Measurements from ENCODE around the gene CFAP54. TPM values are rescaled to one million over a fixed set of nuclear protein-coding genes. Genes with fewer than 3 reads are reported as not detected.

CFAP54 gene
- total and polyA plus RNA-seq, 7 donors: 0.03 to 0.14 (median 0.08) TPM; not detected in 3

DNA sequence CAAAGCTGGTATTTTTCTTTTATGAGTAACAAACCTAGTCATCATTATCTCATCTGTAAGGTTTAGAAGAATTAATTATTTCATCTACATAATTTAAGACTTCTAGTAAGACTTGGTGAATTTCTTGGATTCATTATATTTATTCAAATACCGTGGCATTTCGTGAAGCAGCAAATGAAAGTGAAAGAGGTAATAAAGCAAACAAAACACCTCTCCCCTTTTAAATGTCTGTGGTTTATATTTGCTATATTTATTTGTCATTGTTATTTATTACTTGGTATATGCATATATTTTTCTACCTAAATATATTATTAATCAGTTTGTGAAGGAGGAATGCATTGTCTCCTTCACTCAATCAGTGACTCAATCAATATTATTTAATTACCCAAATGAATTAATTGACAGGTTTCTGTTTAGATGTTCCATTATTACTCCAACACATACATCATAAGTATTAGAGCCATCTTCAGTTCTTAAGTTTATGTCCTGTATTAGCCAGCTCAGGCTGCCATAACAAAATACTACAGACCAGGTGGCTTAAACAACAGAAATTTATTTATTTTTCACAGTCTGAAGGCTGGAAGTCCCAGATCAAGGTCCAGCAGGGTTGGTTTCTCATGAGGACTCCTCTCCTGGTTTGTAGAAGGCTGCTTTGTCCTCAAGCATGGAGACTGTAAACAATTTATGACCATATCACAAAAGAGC is 6.6 kb downstream of the CFAP54 start:
- 63 to 79% (median 71%) methylated on average over 2 of the region's 2 CpGs for WGBS, 3 donors
- DNase-seq (no peak), ATAC-seq (no peak)
- Histone ChIP-seq H3K4me3 (no peak overlapping the region), H3K36me3 (ENCODE audit: insufficient read depth in 1 of 2, low read depth in 1 of 2) (no peaks in the 10 kb centered on the region), H3K9me3 (no peaks in the 10 kb centered on the region), H3K27ac (no peak overlapping the region), H3K27me3 (ENCODE audit: insufficient read depth in 3 of 3, low read length in 2 of 3) (no peaks in the 10 kb centered on the region), H3K4me1 (peaks cover 2% of the 10 kb centered on the region)
- intact Hi-C loops (cut with DNase I): no loop called here
- TF ChIP-seq, protein P1, sequence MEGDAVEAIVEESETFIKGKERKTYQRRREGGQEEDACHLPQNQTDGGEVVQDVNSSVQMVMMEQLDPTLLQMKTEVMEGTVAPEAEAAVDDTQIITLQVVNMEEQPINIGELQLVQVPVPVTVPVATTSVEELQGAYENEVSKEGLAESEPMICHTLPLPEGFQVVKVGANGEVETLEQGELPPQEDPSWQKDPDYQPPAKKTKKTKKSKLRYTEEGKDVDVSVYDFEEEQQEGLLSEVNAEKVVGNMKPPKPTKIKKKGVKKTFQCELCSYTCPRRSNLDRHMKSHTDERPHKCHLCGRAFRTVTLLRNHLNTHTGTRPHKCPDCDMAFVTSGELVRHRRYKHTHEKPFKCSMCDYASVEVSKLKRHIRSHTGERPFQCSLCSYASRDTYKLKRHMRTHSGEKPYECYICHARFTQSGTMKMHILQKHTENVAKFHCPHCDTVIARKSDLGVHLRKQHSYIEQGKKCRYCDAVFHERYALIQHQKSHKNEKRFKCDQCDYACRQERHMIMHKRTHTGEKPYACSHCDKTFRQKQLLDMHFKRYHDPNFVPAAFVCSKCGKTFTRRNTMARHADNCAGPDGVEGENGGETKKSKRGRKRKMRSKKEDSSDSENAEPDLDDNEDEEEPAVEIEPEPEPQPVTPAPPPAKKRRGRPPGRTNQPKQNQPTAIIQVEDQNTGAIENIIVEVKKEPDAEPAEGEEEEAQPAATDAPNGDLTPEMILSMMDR (IDR thresholded peaks at IDR 0.05): no peak

DNA sequence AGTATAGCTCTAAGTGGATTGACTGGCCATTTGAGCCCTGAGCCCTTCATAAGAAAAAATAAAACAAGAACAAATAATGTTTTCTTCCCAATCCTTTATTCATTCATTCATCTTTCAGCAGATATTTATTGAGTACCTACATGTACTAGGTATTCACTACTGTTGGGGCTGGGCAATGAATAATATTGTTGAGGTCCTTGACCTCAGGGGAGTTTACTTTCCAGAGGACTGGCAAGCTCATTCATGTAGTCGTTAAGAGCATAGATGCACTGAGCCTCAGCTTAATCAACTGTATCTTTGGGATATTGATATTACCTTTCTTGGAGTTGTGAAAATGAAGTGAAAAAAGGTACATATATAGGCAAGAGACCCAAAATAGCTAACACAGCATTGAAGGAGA is 7.6 kb downstream of the CFAP54 start:
- intact Hi-C loops (cut with DNase I): no loop called here
- H3K4me1 ChIP-seq: peaks cover 5% of the 10 kb centered on the region
- DNase-seq: no peak
- no peaks in the 10 kb centered on the region for H3K36me3 ChIP-seq (ENCODE audit: insufficient read depth in 1 of 2, low read depth in 1 of 2)
- 71 to 78% (median 71%) methylated on average over 1 of the region's 1 CpG for WGBS, 3 donors
- no peak for ATAC-seq
- H3K9me3 ChIP-seq: no peaks in the 10 kb centered on the region
- no peak overlapping the region for H3K4me3 ChIP-seq
- TF ChIP-seq, protein P1 (IDR thresholded peaks at IDR 0.05): no peak
- no peak overlapping the region for H3K27ac ChIP-seq
- H3K27me3 ChIP-seq (ENCODE audit: insufficient read depth in 3 of 3, low read length in 2 of 3): no peaks in the 10 kb centered on the region

DNA sequence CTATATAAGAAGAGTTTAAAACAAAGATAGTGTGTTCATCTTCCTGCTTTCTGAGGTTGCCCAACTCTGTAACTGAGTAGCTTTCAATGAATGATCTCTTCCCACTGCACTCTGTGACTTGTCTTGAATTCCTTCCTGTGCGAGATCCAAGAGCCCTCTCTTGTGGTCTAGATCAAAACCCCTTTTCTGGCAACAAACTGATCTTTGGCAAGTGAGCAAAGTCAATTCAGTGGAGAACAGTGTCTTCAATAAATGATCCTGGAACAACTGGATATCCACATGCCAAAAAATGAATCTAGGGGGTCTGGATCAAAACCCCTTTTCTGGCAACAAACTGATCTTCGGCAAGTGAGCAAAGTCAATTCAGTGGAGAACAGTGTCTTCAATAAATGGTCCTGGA is 8.5 kb downstream of the CFAP54 start:
- H3K36me3 ChIP-seq (ENCODE audit: insufficient read depth in 1 of 2, low read depth in 1 of 2): no peaks in the 10 kb centered on the region
- no peaks in the 10 kb centered on the region for H3K9me3 ChIP-seq
- no peaks in the 10 kb centered on the region for H3K27me3 ChIP-seq (ENCODE audit: insufficient read depth in 3 of 3, low read length in 2 of 3)
- peaks cover 5% of the 10 kb centered on the region for H3K4me1 ChIP-seq
- no peak overlapping the region for H3K27ac ChIP-seq
- 72 to 77% (median 76%) methylated on average over 2 of the region's 2 CpGs for WGBS, 3 donors
- ATAC-seq: no peak
- intact Hi-C loops (cut with DNase I): no loop called here
- TF ChIP-seq, protein P1 (IDR thresholded peaks at IDR 0.05): no peak
- H3K4me3 ChIP-seq: no peak overlapping the region
- DNase-seq: no peak

DNA sequence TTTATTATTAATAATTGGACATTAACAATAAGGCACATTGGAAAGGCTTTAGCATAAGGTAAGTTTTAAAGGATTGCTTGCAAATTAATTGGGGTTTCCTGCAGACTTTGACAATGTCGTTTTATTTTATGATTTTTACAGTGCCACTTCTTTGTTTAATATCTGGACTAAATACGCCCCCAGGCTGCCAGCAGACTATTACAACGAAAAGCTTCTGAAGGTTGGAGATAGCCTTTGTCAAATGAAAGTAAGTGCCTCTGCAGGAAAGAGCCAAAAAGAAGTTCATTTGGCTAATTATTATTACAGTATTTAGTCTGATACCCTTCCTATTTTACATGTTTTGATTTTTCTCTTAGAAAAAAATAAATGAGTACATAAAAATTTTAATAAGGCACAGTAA is 11.3 kb downstream of the CFAP54 start:
- TF ChIP-seq, protein P1 (IDR thresholded peaks at IDR 0.05): peak; percentile 17
- 39 to 48% (median 40%) methylated on average over 3 of the region's 3 CpGs for WGBS, 3 donors

More for the DNA sequence above, 11.3 kb downstream of the CFAP54 start:
- H3K4me3 ChIP-seq: no peak overlapping the region
- no peaks in the 10 kb centered on the region for H3K36me3 ChIP-seq (ENCODE audit: insufficient read depth in 1 of 2, low read depth in 1 of 2)
- intact Hi-C loops (cut with DNase I): no loop called here
- DNase-seq: no peak
- H3K27me3 ChIP-seq (ENCODE audit: insufficient read depth in 3 of 3, low read length in 2 of 3): no peaks in the 10 kb centered on the region
- peak overlapping the region; percentile 20 for H3K27ac ChIP-seq
- no peaks in the 10 kb centered on the region for H3K9me3 ChIP-seq
- peaks cover 5% of the 10 kb centered on the region for H3K4me1 ChIP-seq
- no peak for ATAC-seq
